Neuronal stem cell (in vitro differentiated cells): Measurements from ENCODE around the gene JMJD4.

Experiments used
- DNase-seq: peaks from one replicate; pipeline ENCODE4 v3.0.0-alpha.2; 2013; ENCODE audit warnings: low spot score
- H2AFZ ChIP-seq: one replicate; pipeline ENCODE4 v1.6.1; 2013; ENCODE audit warnings: mild to moderate bottlenecking, low read length, inconsistent platforms
- H2AK5ac ChIP-seq: 2 replicates; pipeline ENCODE4 v1.6.1; 2013; ENCODE audit warnings: low read depth, mild to moderate bottlenecking, inconsistent platforms, low read length, moderate library complexity, mixed read lengths
- H2BK120ac ChIP-seq: 2 replicates; pipeline ENCODE4 v1.6.1; 2013; ENCODE audit warnings: low read depth, mild to moderate bottlenecking, inconsistent platforms, low read length, moderate library complexity, mixed read lengths
- H2BK12ac ChIP-seq: one replicate; pipeline ENCODE4 v1.6.1; 2013; ENCODE audit warnings: low read length, inconsistent platforms
- H2BK15ac ChIP-seq: 2 replicates; pipeline ENCODE4 v1.6.1; 2013; ENCODE audit warnings: mild to moderate bottlenecking, low read length, inconsistent platforms, mixed read lengths
- H2BK5ac ChIP-seq: one replicate; pipeline ENCODE4 v1.6.1; 2013; ENCODE audit warnings: inconsistent platforms, mild to moderate bottlenecking, low read length, moderate library complexity
- H3K14ac ChIP-seq: one replicate; pipeline ENCODE4 v1.6.1; 2013; ENCODE audit warnings: low read length, inconsistent platforms
- H3K18ac ChIP-seq: 2 replicates; pipeline ENCODE4 v1.6.1; 2013; ENCODE audit warnings: low read length, inconsistent platforms
- H3K23ac ChIP-seq: 2 replicates; pipeline ENCODE4 v1.6.1; 2013; ENCODE audit warnings: low read depth, mild to moderate bottlenecking, mixed read lengths, low read length, inconsistent platforms; ENCODE audit not compliant: poor library complexity
- H3K27ac ChIP-seq: replicated peaks from 3 replicates; pipeline ENCODE4 v1.5.1; 2013; ENCODE audit warnings: low read length, inconsistent platforms
- H3K27me3 ChIP-seq, 3 experiments: 2 replicates each; pipeline ENCODE4 v1.6.1; 2013; ENCODE audit warnings: low read length in 3 of 3, mild to moderate bottlenecking in 2 of 3, inconsistent platforms in 1 of 3, low read depth in 1 of 3, mixed read lengths in 1 of 3, moderate library complexity in 1 of 3; ENCODE audit not compliant: control insufficient read depth in 3 of 3, insufficient read depth in 3 of 3
- H3K36me3 ChIP-seq, 2 donors: replicated peaks in 1 of 2; 2 replicates each; pipeline ENCODE4 v1.6.1; 2013; ENCODE audit warnings: low read length in 2 of 2; ENCODE audit not compliant: control insufficient read depth in 2 of 2, insufficient read depth in 2 of 2
- H3K4ac ChIP-seq: 2 replicates; pipeline ENCODE4 v1.6.1; 2013; ENCODE audit warnings: inconsistent platforms, mild to moderate bottlenecking, low read length, moderate library complexity
- H3K4me1 ChIP-seq, 2 donors: 1 replicate in 1 of 2; 2 replicates in 1 of 2; pipeline ENCODE4 v1.6.1; 2013; ENCODE audit warnings: low read length in 2 of 2, low read depth in 1 of 2; ENCODE audit not compliant: control insufficient read depth in 2 of 2, insufficient read depth in 1 of 2
- H3K4me2 ChIP-seq: one replicate; pipeline ENCODE4 v1.6.1; 2013; ENCODE audit warnings: mild to moderate bottlenecking, low read length, inconsistent platforms; ENCODE audit not compliant: insufficient read depth, poor library complexity, severe bottlenecking
- H3K4me3 ChIP-seq, 2 donors: 2 replicates each; pipeline ENCODE4 v1.5.1; 2013; ENCODE audit warnings: low read length in 2 of 2, mild to moderate bottlenecking in 2 of 2, inconsistent platforms in 1 of 2, moderate library complexity in 1 of 2
- H3K79me1 ChIP-seq: one replicate; pipeline ENCODE4 v1.6.1; 2013; ENCODE audit warnings: low read depth, mild to moderate bottlenecking, inconsistent platforms, low read length, moderate library complexity
- H3K9ac ChIP-seq: one replicate; pipeline ENCODE4 v1.6.1; 2013; ENCODE audit warnings: mild to moderate bottlenecking, low read depth, low read length, inconsistent platforms; ENCODE audit not compliant: poor library complexity
- H3K9me3 ChIP-seq, 2 donors: replicated peaks in 1 of 2; 2 replicates each; pipeline versions ENCODE3 to v1.6.1; 2013; ENCODE audit warnings: low read length in 2 of 2, mild to moderate bottlenecking in 2 of 2, inconsistent platforms in 1 of 2, low read depth in 1 of 2, mixed read lengths in 1 of 2, moderate library complexity in 1 of 2; ENCODE audit not compliant: control insufficient read depth in 2 of 2, insufficient read depth in 1 of 2
- H4K8ac ChIP-seq: one replicate; pipeline ENCODE4 v1.6.1; 2013; ENCODE audit warnings: low read depth, mild to moderate bottlenecking, inconsistent platforms, low read length, moderate library complexity
- H4K91ac ChIP-seq: one replicate; pipeline ENCODE4 v1.6.1; 2013; ENCODE audit warnings: low read length, low read depth, mild to moderate bottlenecking, inconsistent platforms; ENCODE audit not compliant: poor library complexity
- WGBS, 2 donors: extraction: QIAGEN DNeasy Blood & Tissue Kit; methylation state at CpG; one replicate each; pipeline ENCODE4 v1.1.7; 2013; ENCODE audit warnings: missing lambda C conversion rate in 2 of 2, mixed read lengths in 1 of 2; ENCODE audit not compliant: insufficient read length in 2 of 2, insufficient replicate concordance in 1 of 2; ENCODE audit errors: extremely low coverage in 2 of 2; 5-methylcytosine and 5-hydroxymethylcytosine counted together

Gene JMJD4

GRCh38 chr1:227777646-227778045 lies 42.5 kb upstream of the JMJD4 start:
- Histone ChIP-seq H3K79me1 (peaks cover 3% of the 10 kb centered on the region), H3K27ac (no peak overlapping the region)
- no CpG with 5 or more reads among the region's 4 CpGs for WGBS, 2 donors

GRCh38 chr1:227777156-227777555 lies 42.1 kb upstream of the JMJD4 start:
- H3K14ac ChIP-seq, result no peak overlapping the region
- H4K8ac ChIP-seq, result no peak overlapping the region
- no peak overlapping the region for H3K4ac ChIP-seq
- H2AFZ ChIP-seq, result no peak overlapping the region
- no peak overlapping the region for H3K4me2 ChIP-seq
- H2AK5ac ChIP-seq, result no peak overlapping the region
- no peak overlapping the region for H3K23ac ChIP-seq
- WGBS, 2 donors, result no CpG with 5 or more reads among the region's 11 CpGs
- H3K27ac ChIP-seq, result no peak overlapping the region
- H3K27me3 ChIP-seq, result no peaks in the 10 kb centered on the region
- H3K9ac ChIP-seq, result no peak overlapping the region
- no peak overlapping the region for H2BK12ac ChIP-seq
- H3K4me1 ChIP-seq, result peaks cover 6 to 10% of the 10 kb centered on the region in 2 donors
- no peaks in the 10 kb centered on the region for H3K9me3 ChIP-seq
- no peak overlapping the region for H2BK15ac ChIP-seq
- DNase-seq, result no peak
- H2BK5ac ChIP-seq, result no peak overlapping the region
- H3K4me3 ChIP-seq, result no peak overlapping the region
- H3K18ac ChIP-seq, result peak overlapping the region; percentile 38
- H2BK120ac ChIP-seq, result no peak overlapping the region
- H3K79me1 ChIP-seq, result peaks cover 3% of the 10 kb centered on the region
- H4K91ac ChIP-seq, result no peak overlapping the region
- peaks cover 14 to 39% of the 10 kb centered on the region in 2 donors for H3K36me3 ChIP-seq

More at GRCh38 chr1:227777646-227778045, 42.5 kb upstream of the JMJD4 start:
- H3K9ac ChIP-seq, result no peak overlapping the region
- no peak overlapping the region for H2BK12ac ChIP-seq
- no peak overlapping the region for H3K18ac ChIP-seq
- H3K36me3 ChIP-seq, result peaks cover 18 to 42% of the 10 kb centered on the region in 2 donors
- no peak for DNase-seq
- H2BK120ac ChIP-seq, result no peak overlapping the region
- H3K4me1 ChIP-seq, result peaks cover 6 to 10% of the 10 kb centered on the region in 2 donors
- no peak overlapping the region for H2AFZ ChIP-seq
- H3K9me3 ChIP-seq, result peaks cover 0 to 2% of the 10 kb centered on the region in 2 donors
- H3K4me3 ChIP-seq, result no peak overlapping the region
- H3K4me2 ChIP-seq, result no peak overlapping the region
- no peak overlapping the region for H3K14ac ChIP-seq
- no peaks in the 10 kb centered on the region for H3K27me3 ChIP-seq
- no peak overlapping the region for H2BK15ac ChIP-seq
- no peak overlapping the region for H2AK5ac ChIP-seq
- no peak overlapping the region for H4K91ac ChIP-seq
- no peak overlapping the region for H4K8ac ChIP-seq
- no peak overlapping the region for H2BK5ac ChIP-seq
- H3K4ac ChIP-seq, result no peak overlapping the region
- H3K23ac ChIP-seq, result no peak overlapping the region

- H3K79me1 ChIP-seq, result peaks cover 3% of the 10 kb centered on the region
- no peak overlapping the region for H2AK5ac ChIP-seq
- peak overlapping the region; percentile 61 for H3K27ac ChIP-seq
- H3K23ac ChIP-seq, result no peak overlapping the region
- WGBS, 2 donors, result no CpG with 5 or more reads among the region's 7 CpGs
- H4K91ac ChIP-seq, result no peak overlapping the region
- no peaks in the 10 kb centered on the region for H3K9me3 ChIP-seq
- no peak overlapping the region for H2BK5ac ChIP-seq
- no peaks in the 10 kb centered on the region for H3K27me3 ChIP-seq
- H2BK120ac ChIP-seq, result no peak overlapping the region
- no peak overlapping the region for H3K4me3 ChIP-seq
- peaks cover 6 to 10% of the 10 kb centered on the region in 2 donors for H3K4me1 ChIP-seq
- no peak overlapping the region for H3K14ac ChIP-seq
- DNase-seq, result no peak
- no peak overlapping the region for H3K9ac ChIP-seq
- H3K36me3 ChIP-seq, result peaks cover 13 to 43% of the 10 kb centered on the region in 2 donors
- H2BK12ac ChIP-seq, result no peak overlapping the region
- no peak overlapping the region for H2BK15ac ChIP-seq
- no peak overlapping the region for H3K4me2 ChIP-seq
- no peak overlapping the region for H2AFZ ChIP-seq
- no peak overlapping the region for H4K8ac ChIP-seq
- no peak overlapping the region for H3K4ac ChIP-seq
- H3K18ac ChIP-seq, result no peak overlapping the region
Measured at GRCh38 chr1:227776331-227776771, 41.2 kb upstream of the JMJD4 start.

DNA sequence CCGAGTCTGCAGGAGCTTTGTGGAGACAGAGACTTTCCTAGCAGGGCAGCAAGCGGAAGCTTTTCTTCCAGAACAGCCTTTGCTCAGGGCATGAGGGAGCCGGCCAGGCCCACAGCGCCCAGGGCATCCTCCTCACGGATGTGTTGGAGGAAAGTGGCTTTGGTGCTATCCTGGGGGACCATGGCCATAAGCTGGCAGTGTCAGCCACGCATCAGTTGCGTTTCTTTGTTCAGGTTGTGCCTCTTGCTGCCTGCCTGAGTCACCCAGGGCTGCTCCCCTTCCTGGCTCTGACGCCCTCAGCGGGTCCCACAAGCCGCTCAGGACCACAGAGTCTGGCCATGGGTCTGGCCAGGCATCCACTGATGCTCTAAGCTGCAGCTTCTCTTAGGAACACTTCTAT lies 40.7 kb upstream of the JMJD4 start:
- Histone ChIP-seq H3K23ac (peak overlapping the region; percentile 6), H3K9me3 (no peaks in the 10 kb centered on the region), H3K4me3 (no peak overlapping the region), H2BK15ac (no peak overlapping the region), H2BK120ac (no peak overlapping the region), H3K27ac (peak overlapping the region; percentile 61), H3K27me3 (no peaks in the 10 kb centered on the region), H2AK5ac (peak overlapping the region; percentile 95), H2AFZ (no peak overlapping the region), H3K79me1 (peaks cover 3% of the 10 kb centered on the region), H2BK5ac (peak overlapping the region; percentile 79), H3K4ac (peak overlapping the region; percentile 47), H4K8ac (no peak overlapping the region), H3K4me1 (peaks cover 6 to 10% of the 10 kb centered on the region in 2 donors), H4K91ac (no peak overlapping the region), H3K9ac (peak overlapping the region; percentile 68), H3K36me3 (peaks cover 16 to 48% of the 10 kb centered on the region in 2 donors), H3K4me2 (no peak overlapping the region), H3K14ac (peak overlapping the region; percentile 79), H2BK12ac (peak overlapping the region; percentile 69), H3K18ac (peak overlapping the region; percentile 54)
- WGBS, 2 donors, result no CpG with 5 or more reads among the region's 10 CpGs
- no peak for DNase-seq
